HG03139 (cell line): Measurements from ENCODE around the gene KRT71.
"Not testable (repeated sequence)": the region's sequence is repeated elsewhere in the genome, so short reads cannot be mapped to it uniquely, and the experiment has no call there.

ENCODE experiments used
- ATAC-seq: cut with Tn5 transposase; IDR thresholded peaks from one replicate; pipeline ENCODE4 v1.9.1; 2021; ENCODE audit not compliant: unreplicated experiment

Gene KRT71

GRCh38 chr12:52522346-52523011 is 30.5 kb downstream of the KRT71 start:
- ATAC-seq: no peak

DNA sequence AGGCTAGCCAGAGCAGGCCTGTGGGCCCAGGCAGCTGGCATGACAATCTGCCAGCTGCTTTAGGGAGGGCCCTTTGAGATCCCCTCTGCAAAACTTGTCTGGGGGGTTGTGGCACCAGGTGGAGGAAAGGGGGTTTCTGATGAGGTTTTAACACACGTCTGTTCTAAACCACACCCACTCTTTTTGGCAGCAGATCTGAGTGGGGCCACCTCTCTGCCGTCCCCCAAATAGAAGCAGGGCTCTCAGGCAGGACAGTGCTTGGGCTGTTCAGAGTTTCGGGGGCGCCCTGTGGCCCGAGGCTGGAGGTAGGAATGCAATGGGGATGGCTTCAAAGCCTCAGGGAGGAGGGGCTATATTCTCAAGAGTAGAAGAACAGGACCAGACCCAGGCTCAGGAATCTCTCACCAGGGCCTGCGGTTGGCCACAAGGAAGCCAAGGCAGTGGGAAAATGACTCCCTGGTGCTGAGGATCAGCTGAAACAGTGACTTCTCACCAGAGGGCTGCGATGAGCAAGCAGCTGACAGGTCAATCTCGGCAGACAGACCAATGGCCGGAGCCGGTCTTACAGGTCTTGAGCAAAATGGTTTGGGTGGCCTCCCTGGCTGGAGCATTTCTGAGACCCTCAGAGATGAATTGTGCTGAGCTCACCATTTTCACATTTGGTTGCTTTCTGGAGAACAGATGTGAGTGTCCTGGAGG is 31.2 kb downstream of the KRT71 start:
- no peak for ATAC-seq

DNA sequence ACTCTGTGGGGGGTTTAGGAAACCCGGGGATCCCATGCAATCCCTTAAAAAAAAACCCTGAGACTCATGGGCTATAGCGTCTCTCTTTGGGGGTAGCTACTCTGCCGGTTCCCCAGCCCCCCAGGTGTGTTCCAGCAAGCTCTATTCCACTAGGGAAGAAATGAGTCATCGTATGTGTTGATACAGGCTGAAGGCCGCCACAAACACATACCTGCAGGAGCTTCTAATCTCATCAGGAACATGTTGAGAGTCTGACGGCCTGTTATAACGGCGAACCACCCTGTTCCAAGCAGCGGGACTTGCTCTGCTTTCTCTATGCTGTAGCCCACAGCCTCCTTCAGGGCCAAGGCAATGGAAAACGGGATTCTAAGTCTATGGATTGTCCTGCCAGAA is 31.8 kb downstream of the KRT71 start:
- no peak for ATAC-seq

GRCh38 chr12:52519826-52520662 is 32.9 kb downstream of the KRT71 start, which contains the start of gene KRT5:
Gene KRT5 (minus strand): TSS chr12:52520394. CDS start chr12:52520296, 98 bp downstream.
- no peak for ATAC-seq

DNA sequence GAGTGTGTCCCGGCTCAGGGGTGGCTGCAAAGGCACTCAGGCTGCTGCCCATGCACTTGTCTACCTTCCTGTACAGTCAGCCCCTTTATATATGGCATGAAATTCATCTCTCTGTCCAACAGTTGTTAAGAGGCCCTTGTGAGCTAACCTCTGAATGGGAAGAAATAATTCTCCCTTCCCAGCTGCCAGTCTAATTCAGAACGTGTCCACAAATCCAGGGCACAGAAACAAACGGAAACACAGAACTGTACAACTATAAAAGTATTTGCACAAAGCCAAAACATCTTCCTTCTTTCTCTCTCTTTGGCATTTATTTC is 33.6 kb downstream of the KRT71 start:
- ATAC-seq: no peak

DNA sequence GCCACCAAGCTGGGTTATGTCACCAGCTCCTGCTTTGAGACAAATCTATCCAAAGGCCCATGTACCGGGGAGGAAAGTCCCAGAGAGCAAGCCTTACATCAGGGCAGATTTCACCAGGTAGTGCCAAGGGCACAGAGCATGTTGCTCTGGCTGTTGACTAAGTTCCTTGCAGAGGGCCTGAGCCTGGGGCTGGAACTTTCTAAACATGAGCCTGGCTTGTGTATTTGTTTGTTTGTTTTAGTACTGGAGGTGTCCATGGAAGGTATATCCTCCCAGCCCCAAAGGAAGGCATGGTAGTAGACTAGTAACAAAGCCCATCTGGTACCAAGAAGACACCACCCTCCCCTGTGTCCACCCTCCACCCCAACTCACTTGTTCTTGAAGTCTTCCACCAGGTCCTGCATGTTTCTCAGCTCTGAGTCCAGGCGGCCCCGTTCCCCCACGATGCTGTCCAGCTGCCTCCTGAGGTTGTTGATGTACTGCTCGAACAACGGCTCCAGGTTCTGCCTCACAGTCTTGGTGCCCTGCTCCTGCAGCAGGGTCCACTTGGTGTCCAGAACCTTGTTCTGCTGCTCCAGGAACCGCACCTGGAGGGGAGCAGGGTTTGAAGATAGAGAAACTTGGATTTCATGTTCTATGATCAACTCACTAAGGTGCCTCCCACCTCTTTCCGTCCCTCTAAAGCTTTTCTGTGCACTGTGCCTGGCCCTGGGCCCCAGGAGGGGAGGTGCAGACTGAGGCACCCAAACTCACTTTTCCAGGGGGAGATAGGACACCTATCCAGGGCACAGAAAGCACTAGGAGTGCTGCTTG is 34.2 kb downstream of the KRT71 start:
- ATAC-seq: no peak

DNA sequence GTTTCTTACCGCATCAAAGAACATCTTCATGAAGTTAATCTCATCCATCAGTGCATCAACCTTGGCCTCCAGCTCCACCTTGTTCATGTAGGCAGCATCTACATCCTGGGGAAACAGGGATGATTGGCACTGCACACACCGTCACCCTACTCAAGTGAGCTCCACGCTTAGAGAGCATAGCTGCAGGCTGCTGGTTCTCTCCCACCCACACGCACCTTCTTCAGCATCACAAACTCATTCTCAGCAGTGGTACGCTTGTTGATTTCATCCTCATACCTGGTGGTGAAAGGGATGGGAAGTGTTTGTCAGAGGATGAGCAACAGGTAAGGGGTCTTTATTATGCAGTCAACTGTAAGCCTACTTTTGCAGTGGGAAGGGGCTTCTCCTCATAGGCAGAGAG is 35.1 kb downstream of the KRT71 start:
- ATAC-seq: no peak

DNA sequence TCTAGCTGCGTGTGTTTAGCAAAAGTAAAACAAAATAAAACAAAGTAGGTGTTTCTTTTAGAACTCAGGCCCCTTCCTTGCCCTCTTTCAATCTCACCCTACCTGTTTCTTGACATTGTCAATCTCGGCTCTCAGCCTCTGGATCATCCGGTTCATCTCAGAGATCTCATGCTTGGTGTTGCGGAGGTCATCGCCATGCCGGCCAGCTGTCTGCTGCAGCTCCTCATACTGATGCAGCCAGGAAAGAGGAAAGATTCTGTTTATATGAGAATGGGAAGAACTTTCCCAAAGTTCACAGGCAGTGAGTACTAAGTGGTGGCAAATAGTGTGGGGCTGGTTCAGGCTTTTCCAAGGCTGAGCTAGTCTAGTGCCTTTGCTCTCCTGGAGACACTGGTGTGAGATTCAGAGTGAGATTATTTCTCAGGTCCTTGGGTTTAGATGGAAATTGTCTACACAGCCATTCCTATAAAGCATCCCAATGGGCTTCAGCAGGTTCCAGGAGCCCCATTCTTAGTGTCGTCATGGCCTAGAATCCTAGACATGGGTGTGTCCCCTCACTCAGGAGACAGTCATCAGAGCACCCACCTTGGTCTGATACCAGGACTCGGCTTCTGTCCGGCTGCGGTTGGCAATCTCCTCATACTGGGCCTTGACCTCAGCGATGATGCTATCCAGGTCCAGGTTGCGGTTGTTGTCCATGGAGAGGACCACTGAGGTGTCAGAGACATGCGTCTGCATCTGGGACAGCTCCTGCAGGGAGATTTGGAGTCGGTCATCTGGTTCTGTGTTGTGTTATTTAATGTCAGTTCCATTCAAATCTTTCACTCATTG is 35.7 kb downstream of the KRT71 start:
- no peak for ATAC-seq

- ATAC-seq: no peak
Measured at GRCh38 chr12:52515927-52516831, 36.8 kb downstream of the KRT71 start.

GRCh38 chr12:52515319-52515646 is 37.7 kb downstream of the KRT71 start:
- ATAC-seq: no peak

- ATAC-seq: no peak
Measured at GRCh38 chr12:52514471-52515318, 38.2 kb downstream of the KRT71 start.

GRCh38 chr12:52513736-52514135 is 39.2 kb downstream of the KRT71 start:
- no peak for ATAC-seq

- no peak for ATAC-seq
Measured at GRCh38 chr12:52508211-52508610, 44.7 kb downstream of the KRT71 start.

DNA sequence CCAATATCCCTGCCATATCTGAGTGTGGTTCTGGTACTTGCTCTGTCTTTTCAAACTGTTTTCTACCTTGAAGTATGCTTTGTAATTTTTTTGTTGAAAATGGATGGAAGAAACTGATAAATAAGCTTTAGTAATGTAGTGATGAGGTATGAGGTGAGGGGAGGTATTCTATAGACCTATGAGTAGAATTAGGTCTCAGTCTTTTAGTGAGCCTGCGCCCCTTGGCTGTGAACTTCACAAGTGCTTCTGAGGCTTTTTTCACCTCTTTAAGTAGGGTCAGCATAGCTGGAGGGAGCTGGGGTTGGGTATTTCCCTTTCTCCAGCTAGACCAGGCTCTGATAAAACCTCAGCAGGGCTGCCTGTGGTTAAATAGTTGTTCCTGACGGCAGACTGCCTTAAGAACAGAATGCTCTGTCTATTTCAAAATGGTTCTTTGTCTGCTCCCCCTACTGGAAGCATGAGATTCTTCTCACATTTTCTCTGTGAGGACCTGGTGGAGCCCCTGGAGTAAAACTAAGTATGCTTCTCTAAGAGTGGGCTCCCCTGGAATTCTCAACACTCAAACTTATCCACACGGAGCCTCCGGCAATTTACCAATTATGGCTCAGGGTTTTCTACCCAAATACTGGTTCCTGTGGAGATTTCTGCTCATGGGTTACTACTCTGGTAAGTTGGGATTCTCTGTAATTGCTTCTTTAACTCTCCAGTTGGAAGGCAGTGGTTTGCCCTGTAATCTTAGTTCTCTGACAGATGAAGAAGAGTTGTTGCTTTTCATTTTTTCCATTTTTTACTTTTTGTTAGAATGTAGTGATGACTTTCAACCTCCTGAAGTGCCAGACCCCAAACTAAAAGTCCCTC is 45.9 kb downstream of the KRT71 start:
- ATAC-seq: no peak

GRCh38 chr12:52502877-52503276 is 50.1 kb downstream of the KRT71 start:
- ATAC-seq: no peak

GRCh38 chr12:52501490-52501889 is 51.5 kb downstream of the KRT71 start:
- ATAC-seq: no peak

- ATAC-seq: not testable (repeated sequence)
Measured at GRCh38 chr12:52500574-52500973, 52.4 kb downstream of the KRT71 start.
